ENCODE results near the gene RFTN2.
"Not testable (repeated sequence)": the region's sequence is repeated elsewhere in the genome, so short reads cannot be mapped to it uniquely, and the experiment has no call there.

RFTN2 gene

GRCh38 chr2:197601726-197602125, 73.7 kb downstream of the RFTN2 start:
- no peak for DNase-seq

GRCh38 chr2:197600306-197600705, 75.1 kb downstream of the RFTN2 start:
- no peak for DNase-seq

GRCh38 chr2:197599285-197599965, 76.0 kb downstream of the RFTN2 start:
- peak; percentile 7 for DNase-seq

GRCh38 chr2:197598450-197598849, 76.9 kb downstream of the RFTN2 start:
- DNase-seq = no peak

- no peak for DNase-seq
These were observed 78.2 kb downstream of the RFTN2 start for GRCh38 chr2:197597166-197597565.

GRCh38 chr2:197596766-197597165, 78.6 kb downstream of the RFTN2 start:
- DNase-seq = no peak

GRCh38 chr2:197591339-197592072, 83.9 kb downstream of the RFTN2 start:
- no peak for DNase-seq

- DNase-seq = not testable (repeated sequence)
These were observed 88.1 kb downstream of the RFTN2 start for GRCh38 chr2:197587255-197587654.

- DNase-seq = not testable (repeated sequence)
These were observed 95.2 kb downstream of the RFTN2 start for GRCh38 chr2:197580166-197580565.

GRCh38 chr2:197578294-197578693, 97.1 kb downstream of the RFTN2 start:
- not testable (repeated sequence) for DNase-seq

GRCh38 chr2:197577446-197577845, 97.9 kb downstream of the RFTN2 start:
- DNase-seq = no peak

GRCh38 chr2:197576631-197577030, 98.8 kb downstream of the RFTN2 start:
- DNase-seq = no peak

GRCh38 chr2:197575987-197576386, 99.4 kb downstream of the RFTN2 start:
- no peak for DNase-seq

GRCh38 chr2:197573608-197574007, 101.8 kb downstream of the RFTN2 start:
- DNase-seq = no peak

- DNase-seq = no peak
These were observed 103.6 kb downstream of the RFTN2 start for GRCh38 chr2:197571627-197572271.

- no peak for DNase-seq
These were observed 115.2 kb downstream of the RFTN2 start for GRCh38 chr2:197560146-197560665.

GRCh38 chr2:197559681-197560080, 115.7 kb downstream of the RFTN2 start:
- DNase-seq = no peak

GRCh38 chr2:197558393-197558792, 117.0 kb downstream of the RFTN2 start:
- DNase-seq = no peak

- no peak for DNase-seq
These were observed 118.9 kb downstream of the RFTN2 start for GRCh38 chr2:197556456-197556855.

- DNase-seq = no peak
These were observed 119.9 kb downstream of the RFTN2 start for GRCh38 chr2:197555467-197555866.

GRCh38 chr2:197551260-197551659, 124.1 kb downstream of the RFTN2 start:
- DNase-seq = not testable (repeated sequence)

- DNase-seq = no peak
These were observed 126.8 kb downstream of the RFTN2 start for GRCh38 chr2:197548582-197548981.

GRCh38 chr2:197547163-197547900, 128.1 kb downstream of the RFTN2 start:
- DNase-seq = no peak
